SU-DHL-6 (cell line): ENCODE results near the gene ZNF12.

Source experiments
- H2AFZ ChIP-seq: fragments of 200-600 bp; sonication (generic); 2 replicates; pipeline ENCODE4 v1.6.1; 2014; ENCODE audit warnings: low read depth, mild to moderate bottlenecking, moderate library complexity, mixed read lengths, antibody characterized with exemption, low read length; ENCODE audit not compliant: severe bottlenecking
- H3F3A ChIP-seq: fragments of 200-600 bp; shearing (Covaris generic); 2 replicates; pipeline ENCODE4 v1.6.0; 2016; ENCODE audit warnings: antibody characterized with exemption, mild to moderate bottlenecking; ENCODE audit not compliant: insufficient read depth
- H3K27ac ChIP-seq: fragments of 200-600 bp; sonication (generic); 2 replicates; pipeline ENCODE4 v1.5.1; 2016; ENCODE audit warnings: low read depth, mild to moderate bottlenecking, low read length, moderate library complexity, mixed read lengths
- H3K27me3 ChIP-seq: fragments of 200-600 bp; sonication (generic), shearing (Covaris generic); 2 replicates; pipeline ENCODE4 v1.6.0; 2014; ENCODE audit warnings: mild to moderate bottlenecking, low read length
- H3K36me3 ChIP-seq: fragments of 200-600 bp; sonication (generic); 2 replicates; pipeline ENCODE4 v1.6.1; 2014; ENCODE audit warnings: mild to moderate bottlenecking, low read length, mixed read lengths
- H3K4me2 ChIP-seq: fragments of 300-600, 200-600 bp; shearing (Covaris generic), sonication (generic); 2 replicates; pipeline ENCODE4 v1.6.0; 2014; ENCODE audit warnings: low read length, low read depth, mild to moderate bottlenecking; ENCODE audit not compliant: poor library complexity, severe bottlenecking
- H3K4me3 ChIP-seq: fragments of 200-600 bp; sonication (generic); 2 replicates; pipeline ENCODE4 v1.5.1; 2014; ENCODE audit warnings: antibody characterized with exemption, low read length, mild to moderate bottlenecking, mixed read lengths; ENCODE audit not compliant: insufficient read depth, poor library complexity, severe bottlenecking
- H3K79me2 ChIP-seq: fragments of 200-600 bp; sonication (generic); 2 replicates; pipeline ENCODE4 v1.6.1; 2014; ENCODE audit warnings: mild to moderate bottlenecking, low read length, moderate library complexity; ENCODE audit not compliant: insufficient read depth
- H3K9ac ChIP-seq: fragments of 200-600 bp; sonication (generic); 2 replicates; pipeline ENCODE4 v1.7.0; 2014; ENCODE audit warnings: mild to moderate bottlenecking, low read length
- H3K9me2 ChIP-seq: fragments of 200-600 bp; sonication (generic); replicated peaks from 2 replicates; pipeline ENCODE4 v1.6.1; 2014; ENCODE audit warnings: low read length; ENCODE audit not compliant: insufficient read depth
- H3K9me3 ChIP-seq: fragments of 200-600 bp; sonication (generic); 2 replicates; pipeline ENCODE4 v1.6.1; 2014; ENCODE audit warnings: low read length, mixed read lengths; ENCODE audit not compliant: insufficient read depth
- H4K20me1 ChIP-seq: fragments of 200-600 bp; sonication (generic); 2 replicates; pipeline ENCODE4 v1.6.1; 2014; ENCODE audit warnings: low read depth, mild to moderate bottlenecking, antibody characterized with exemption, low read length, moderate library complexity, mixed read lengths
- EZH2phosphoT487 ChIP-seq: fragments of 200-600 bp; sonication (generic), shearing (Covaris generic); conservative IDR thresholded peaks from 2 replicates; pipeline ENCODE4 v1.6.1; 2018; ENCODE audit warnings: mild to moderate bottlenecking, antibody characterized with exemption, low read length, moderate library complexity, mixed read lengths
- TF ChIP-seq, protein P1 (sequence below): fragments of 200-600 bp; sonication (generic); IDR thresholded peaks from one replicate; pipeline ENCODE4 v1.5.1; 2017; ENCODE audit warnings: antibody characterized with exemption, mild to moderate bottlenecking, low read length, moderate library complexity; ENCODE audit not compliant: insufficient read depth, poor library complexity, severe bottlenecking

The ZNF12 gene

GRCh38 chr7:6639032-6639431 lies 67.7 kb downstream of the ZNF12 start:
- Histone ChIP-seq H3K9ac (no peak overlapping the region), H3K27me3 (no peaks in the 10 kb centered on the region), H3K4me2 (no peak overlapping the region), H3K36me3 (no peaks in the 10 kb centered on the region), H2AFZ (no peak overlapping the region), H3K9me3 (no peaks in the 10 kb centered on the region), H3K4me3 (no peak overlapping the region), H3K79me2 (peaks cover 28% of the 10 kb centered on the region), H3K27ac (no peak overlapping the region), H3F3A (peaks cover 9% of the 10 kb centered on the region; the same call in 1 of the 2 replicates), H3K9me2 (no peaks in the 10 kb centered on the region), H4K20me1 (no peaks in the 10 kb centered on the region)
- no peak for TF ChIP-seq EZH2phosphoT487
- TF ChIP-seq, protein P1, sequence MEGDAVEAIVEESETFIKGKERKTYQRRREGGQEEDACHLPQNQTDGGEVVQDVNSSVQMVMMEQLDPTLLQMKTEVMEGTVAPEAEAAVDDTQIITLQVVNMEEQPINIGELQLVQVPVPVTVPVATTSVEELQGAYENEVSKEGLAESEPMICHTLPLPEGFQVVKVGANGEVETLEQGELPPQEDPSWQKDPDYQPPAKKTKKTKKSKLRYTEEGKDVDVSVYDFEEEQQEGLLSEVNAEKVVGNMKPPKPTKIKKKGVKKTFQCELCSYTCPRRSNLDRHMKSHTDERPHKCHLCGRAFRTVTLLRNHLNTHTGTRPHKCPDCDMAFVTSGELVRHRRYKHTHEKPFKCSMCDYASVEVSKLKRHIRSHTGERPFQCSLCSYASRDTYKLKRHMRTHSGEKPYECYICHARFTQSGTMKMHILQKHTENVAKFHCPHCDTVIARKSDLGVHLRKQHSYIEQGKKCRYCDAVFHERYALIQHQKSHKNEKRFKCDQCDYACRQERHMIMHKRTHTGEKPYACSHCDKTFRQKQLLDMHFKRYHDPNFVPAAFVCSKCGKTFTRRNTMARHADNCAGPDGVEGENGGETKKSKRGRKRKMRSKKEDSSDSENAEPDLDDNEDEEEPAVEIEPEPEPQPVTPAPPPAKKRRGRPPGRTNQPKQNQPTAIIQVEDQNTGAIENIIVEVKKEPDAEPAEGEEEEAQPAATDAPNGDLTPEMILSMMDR, result no peak
